Natural killer cell treated with Interleukin-12 subunit alpha and Interleukin-12 subunit beta and Interleukin-15 and Interleukin-18, amount 100 ng/mL, for 72 hours (primary cell): ENCODE results near the gene CDKN2D. TPM values are rescaled to one million over a fixed set of nuclear protein-coding genes. Genes with fewer than 3 reads are reported as not detected.

ENCODE experiments used
- ATAC-seq, 2 donors: fragments of 150-1000 bp; cut with Tn5 transposase in 1 of 2; sonication (Bioruptor Pico), chemical (Tn5 transposase) in 1 of 2; 2 replicates each; pipeline ENCODE4 v1.10.0; 2021
- DNase-seq: peaks from one replicate; pipeline ENCODE4 v3.0.0; 2022; ENCODE audit warnings: low spot score
- H3K27ac Mint-ChIP-seq, 2 donors: 1 replicate in 1 of 2; 2 replicates in 1 of 2; pipeline ENCODE4 v1.8.0; 2022; ENCODE audit warnings: mixed read lengths in 2 of 2, mild to moderate bottlenecking in 1 of 2, moderate library complexity in 1 of 2
- H3K27me3 Mint-ChIP-seq, 2 donors: 1 replicate in 1 of 2; 2 replicates in 1 of 2; pipeline ENCODE4 v1.8.0; 2022; ENCODE audit warnings: mixed read lengths in 2 of 2
- H3K36me3 Mint-ChIP-seq: one replicate; pipeline ENCODE4 v1.8.0; 2022; ENCODE audit warnings: mixed read lengths
- H3K4me1 Mint-ChIP-seq, 2 donors: 1 replicate in 1 of 2; 2 replicates in 1 of 2; pipeline ENCODE4 v1.8.0; 2022; ENCODE audit warnings: low read depth in 2 of 2, mixed read lengths in 2 of 2, mild to moderate bottlenecking in 1 of 2
- H3K4me3 Mint-ChIP-seq: one replicate; pipeline ENCODE4 v1.8.0; 2022; ENCODE audit warnings: mixed read lengths
- H3K9me3 Mint-ChIP-seq: 2 replicates; pipeline ENCODE4 v1.8.0; 2022; ENCODE audit warnings: mixed read lengths
- total RNA-seq, 2 donors: library from RNA; stranded (reverse); gene quantifications; one replicate each; pipeline ENCODE4 v1.2.3, GENCODE V29; 2022

The CDKN2D gene
- total RNA-seq, 2 donors from 2014 or later, result 28.0 to 33.9 TPM

- Mint-ChIP-seq H3K36me3 (no peaks in the 10 kb centered on the region), H3K27me3 (no peaks in the 10 kb centered on the region), H3K4me3 (peak overlapping the region; percentile 93), H3K27ac (peak overlapping the region; percentile 96 to 100), H3K9me3 (no peaks in the 10 kb centered on the region), H3K4me1 (peaks cover 52 to 54% of the 10 kb centered on the region in 2 donors)
- ATAC-seq (peak in 1 of 2 donors; percentile 0), DNase-seq (no peak)
Measured at GRCh38 chr19:10568062-10568825, 535 bp downstream of the CDKN2D start.

GRCh38 chr19:10567656-10568055 lies 1.1 kb downstream of the CDKN2D start:
- Mint-ChIP-seq H3K36me3 (no peaks in the 10 kb centered on the region), H3K4me1 (peaks cover 52 to 54% of the 10 kb centered on the region in 2 donors), H3K4me3 (peak overlapping the region; percentile 93), H3K27ac (peak overlapping the region; percentile 96 to 100), H3K27me3 (no peaks in the 10 kb centered on the region), H3K9me3 (no peaks in the 10 kb centered on the region)
- no peak for DNase-seq
- ATAC-seq, result no peak

GRCh38 chr19:10566658-10567410 lies 1.9 kb downstream of the CDKN2D start:
- no peaks in the 10 kb centered on the region for H3K36me3 Mint-ChIP-seq
- H3K27ac Mint-ChIP-seq, result peak overlapping the region; percentile 96 to 100
- DNase-seq, result peak; percentile 90
- H3K9me3 Mint-ChIP-seq, result no peaks in the 10 kb centered on the region
- H3K4me3 Mint-ChIP-seq, result peak overlapping the region; percentile 93
- no peaks in the 10 kb centered on the region for H3K27me3 Mint-ChIP-seq
- ATAC-seq, result peak; percentile 25 to 57
- peaks cover 46 to 47% of the 10 kb centered on the region in 2 donors for H3K4me1 Mint-ChIP-seq

- peak overlapping the region; percentile 93 for H3K4me3 Mint-ChIP-seq
- DNase-seq (no peak), ATAC-seq (no peak)
- peak overlapping the region; percentile 96 to 100 for H3K27ac Mint-ChIP-seq
- no peaks in the 10 kb centered on the region for H3K36me3 Mint-ChIP-seq
- H3K4me1 Mint-ChIP-seq, result peaks cover 47 to 50% of the 10 kb centered on the region in 2 donors
- H3K27me3 Mint-ChIP-seq, result no peaks in the 10 kb centered on the region
- no peaks in the 10 kb centered on the region for H3K9me3 Mint-ChIP-seq
Measured at GRCh38 chr19:10566408-10566657, 2.4 kb downstream of the CDKN2D start.

GRCh38 chr19:10565567-10566407 lies 3.0 kb downstream of the CDKN2D start, which contains the start of gene KRI1:
TSS of gene KRI1 (minus strand) at chr19:10566010. CDS start at chr19:10565999, 11 bp downstream.
- peak within 1 kb of the TSS; percentile 96 to 100 for H3K27ac Mint-ChIP-seq
- H3K4me3 Mint-ChIP-seq, result peak within 1 kb of the TSS; percentile 93
- no peaks in the 10 kb centered on the region for H3K36me3 Mint-ChIP-seq
- H3K4me1 Mint-ChIP-seq, result peaks cover 47 to 50% of the 10 kb centered on the region in 2 donors
- ATAC-seq (peak; percentile 78 to 82), DNase-seq (peak; percentile 100)
- H3K27me3 Mint-ChIP-seq, result no peaks in the 10 kb centered on the region
- H3K9me3 Mint-ChIP-seq, result no peaks in the 10 kb centered on the region

GRCh38 chr19:10565028-10565566 lies 3.7 kb downstream of the CDKN2D start:
- ATAC-seq, result no peak
- no peaks in the 10 kb centered on the region for H3K9me3 Mint-ChIP-seq
- no peak for DNase-seq
- H3K27ac Mint-ChIP-seq, result peak overlapping the region; percentile 96 to 100
- peaks cover 47 to 50% of the 10 kb centered on the region in 2 donors for H3K4me1 Mint-ChIP-seq
- H3K4me3 Mint-ChIP-seq, result peak overlapping the region; percentile 93
- H3K36me3 Mint-ChIP-seq, result peaks cover 4% of the 10 kb centered on the region
- H3K27me3 Mint-ChIP-seq, result no peaks in the 10 kb centered on the region

GRCh38 chr19:10562609-10563008 lies 6.2 kb downstream of the CDKN2D start:
- Mint-ChIP-seq H3K4me3 (no peak overlapping the region), H3K27ac (no peak overlapping the region), H3K9me3 (no peaks in the 10 kb centered on the region), H3K27me3 (no peaks in the 10 kb centered on the region), H3K36me3 (peaks cover 4% of the 10 kb centered on the region), H3K4me1 (peaks cover 32 to 42% of the 10 kb centered on the region in 2 donors)
- DNase-seq (no peak), ATAC-seq (no peak)

GRCh38 chr19:10560154-10560553 lies 8.6 kb downstream of the CDKN2D start:
- Mint-ChIP-seq H3K9me3 (no peaks in the 10 kb centered on the region), H3K36me3 (peaks cover 4% of the 10 kb centered on the region), H3K4me1 (peaks cover 14 to 23% of the 10 kb centered on the region in 2 donors), H3K4me3 (no peak overlapping the region), H3K27me3 (no peaks in the 10 kb centered on the region), H3K27ac (peak overlapping the region in 1 of 2 donors; percentile 47)
- DNase-seq (no peak), ATAC-seq (no peak)

- Mint-ChIP-seq H3K4me3 (no peak overlapping the region), H3K36me3 (peaks cover 4% of the 10 kb centered on the region), H3K4me1 (peaks cover 27 to 35% of the 10 kb centered on the region in 2 donors), H3K27ac (peak overlapping the region; percentile 33 to 40), H3K27me3 (no peaks in the 10 kb centered on the region), H3K9me3 (no peaks in the 10 kb centered on the region)
- ATAC-seq (no peak), DNase-seq (no peak)
Measured at GRCh38 chr19:10557603-10558197, 11.1 kb downstream of the CDKN2D start.

- no peak for DNase-seq
- no peak overlapping the region for H3K4me3 Mint-ChIP-seq
- H3K9me3 Mint-ChIP-seq, result no peaks in the 10 kb centered on the region
- H3K27ac Mint-ChIP-seq, result peak overlapping the region; percentile 47 to 65
- no peak for ATAC-seq
- H3K27me3 Mint-ChIP-seq, result no peaks in the 10 kb centered on the region
- peaks cover 31 to 41% of the 10 kb centered on the region in 2 donors for H3K4me1 Mint-ChIP-seq
- H3K36me3 Mint-ChIP-seq, result peaks cover 4% of the 10 kb centered on the region
Measured at GRCh38 chr19:10555610-10555973, 13.2 kb downstream of the CDKN2D start.

GRCh38 chr19:10554760-10555609 lies 13.8 kb downstream of the CDKN2D start:
- ATAC-seq, result no peak
- Mint-ChIP-seq H3K27me3 (no peaks in the 10 kb centered on the region), H3K4me1 (peaks cover 31 to 46% of the 10 kb centered on the region in 2 donors), H3K4me3 (peak overlapping the region; percentile 68), H3K27ac (peak overlapping the region; percentile 90 to 96), H3K36me3 (no peaks in the 10 kb centered on the region), H3K9me3 (no peaks in the 10 kb centered on the region)
- DNase-seq, result no peak

- Mint-ChIP-seq H3K9me3 (no peaks in the 10 kb centered on the region), H3K27me3 (no peaks in the 10 kb centered on the region), H3K4me1 (peaks cover 31 to 43% of the 10 kb centered on the region in 2 donors), H3K36me3 (no peaks in the 10 kb centered on the region), H3K4me3 (peak overlapping the region; percentile 68), H3K27ac (peak overlapping the region; percentile 90 to 96)
- peak; percentile 75 for DNase-seq
- peak; percentile 73 for ATAC-seq
Measured at GRCh38 chr19:10553943-10554381, 14.8 kb downstream of the CDKN2D start.
